Measurements from ENCODE around the gene PRR5L.

DNA sequence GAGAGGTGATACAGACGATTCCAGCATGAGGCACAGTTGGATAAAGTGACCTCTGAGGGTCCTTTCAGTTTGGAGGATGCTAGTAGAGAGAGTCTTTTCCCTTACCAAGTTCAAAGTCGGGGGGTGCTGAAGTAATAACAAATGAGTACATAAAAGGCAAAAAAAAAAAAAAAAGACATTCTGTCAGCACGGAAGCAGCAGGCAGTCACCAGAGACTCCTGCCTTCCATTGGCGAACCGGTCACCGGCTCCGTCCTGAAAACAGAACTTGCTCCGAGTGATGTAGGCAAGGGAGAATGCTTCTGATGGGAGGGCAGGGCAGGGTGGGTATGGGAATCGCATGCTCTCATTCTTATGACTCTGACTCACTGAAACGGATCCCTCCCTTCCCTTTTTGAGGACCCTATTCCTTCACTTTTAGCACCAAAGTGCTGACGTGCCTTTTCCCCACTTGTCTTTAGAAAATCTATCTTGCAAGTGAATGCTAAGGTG is 65.9 kb downstream of the PRR5L start:
- TF ChIP-seq POLR2AphosphoS5 (IDR thresholded peaks at IDR 0.05; ENCODE audit: low read depth) (no peak), CTCF (IDR thresholded peaks at IDR 0.05; ENCODE audit: insufficient read depth, low read length) (no peak), SPI1 (IDR thresholded peaks at IDR 0.05; ENCODE audit: borderline replicate concordance, low read depth) (no peak)
